HCT116 (cell line): ENCODE results near the gene SDK2.

Experiments used
- CEBPB ChIP-seq: IDR thresholded peaks from 2 replicates; pipeline ENCODE4 v1.6.1; 2012; ENCODE audit warnings: low read depth
- EZH2 ChIP-seq: fragments of 200-600 bp; sonication (generic); IDR thresholded peaks from 2 replicates; pipeline ENCODE4 v1.6.1; 2017; ENCODE audit warnings: antibody characterized with exemption, mixed run types
- POLR2A ChIP-seq: IDR thresholded peaks from 2 replicates; pipeline ENCODE4 v1.7.0; 2011; ENCODE audit warnings: borderline replicate concordance; ENCODE audit not compliant: insufficient read depth, insufficient read length; ENCODE audit errors: extremely low read depth
- POLR2AphosphoS5 ChIP-seq: IDR thresholded peaks from 2 replicates; pipeline ENCODE4 v1.6.1; 2011; ENCODE audit warnings: mild to moderate bottlenecking, low read depth, low read length, moderate library complexity
- SIN3A ChIP-seq: IDR thresholded peaks from 2 replicates; pipeline ENCODE4 v1.6.1; 2012; ENCODE audit warnings: low read depth
- ZFX ChIP-seq: fragments of 450-650 bp; IDR thresholded peaks from 2 replicates; pipeline ENCODE4 v1.6.1; 2017
- TF ChIP-seq, protein P1 (sequence below), 3 experiments: fragments of 200-600 bp in 1 of 3; sonication (generic) in 1 of 3; IDR thresholded peaks in 2 of 3; conservative IDR thresholded peaks in 1 of 3; 2 replicates each; pipeline ENCODE4 v1.5.1; 2012 to 2017; ENCODE audit warnings: low read depth in 2 of 3, low read length in 2 of 3, antibody characterized with exemption in 1 of 3, borderline replicate concordance in 1 of 3, control low read depth in 1 of 3, mild to moderate bottlenecking in 1 of 3, mixed read lengths in 1 of 3, mixed run types in 1 of 3, moderate library complexity in 1 of 3; ENCODE audit not compliant: insufficient read depth in 1 of 3
- TF ChIP-seq, protein P2 (sequence below): IDR thresholded peaks from 2 replicates; pipeline ENCODE4 v1.6.1; 2012; ENCODE audit warnings: low read depth

DNA sequence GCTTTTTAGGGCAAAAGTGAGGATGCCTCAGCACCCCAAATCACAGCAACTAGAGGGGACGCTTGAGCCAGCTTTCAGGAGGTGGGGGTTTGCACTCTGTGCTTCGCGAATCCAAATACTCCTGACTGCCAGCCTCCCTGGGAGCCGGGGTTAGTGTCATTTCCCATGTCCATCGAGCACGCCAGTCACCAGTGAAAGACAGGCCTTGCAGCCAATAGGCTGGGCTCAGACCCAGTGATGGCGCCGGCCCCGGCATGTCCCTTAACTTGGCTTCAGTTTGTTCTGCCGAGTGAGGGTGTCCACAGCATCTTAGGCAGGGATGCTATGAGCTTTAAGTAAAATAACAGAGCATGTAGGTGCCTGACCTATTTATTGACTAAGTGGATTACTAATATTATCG is 281.5 kb downstream of the SDK2 start:
- TF ChIP-seq SIN3A = no peak
- TF ChIP-seq POLR2AphosphoS5 = no peak
- TF ChIP-seq POLR2A = no peak
- TF ChIP-seq, protein P1, sequence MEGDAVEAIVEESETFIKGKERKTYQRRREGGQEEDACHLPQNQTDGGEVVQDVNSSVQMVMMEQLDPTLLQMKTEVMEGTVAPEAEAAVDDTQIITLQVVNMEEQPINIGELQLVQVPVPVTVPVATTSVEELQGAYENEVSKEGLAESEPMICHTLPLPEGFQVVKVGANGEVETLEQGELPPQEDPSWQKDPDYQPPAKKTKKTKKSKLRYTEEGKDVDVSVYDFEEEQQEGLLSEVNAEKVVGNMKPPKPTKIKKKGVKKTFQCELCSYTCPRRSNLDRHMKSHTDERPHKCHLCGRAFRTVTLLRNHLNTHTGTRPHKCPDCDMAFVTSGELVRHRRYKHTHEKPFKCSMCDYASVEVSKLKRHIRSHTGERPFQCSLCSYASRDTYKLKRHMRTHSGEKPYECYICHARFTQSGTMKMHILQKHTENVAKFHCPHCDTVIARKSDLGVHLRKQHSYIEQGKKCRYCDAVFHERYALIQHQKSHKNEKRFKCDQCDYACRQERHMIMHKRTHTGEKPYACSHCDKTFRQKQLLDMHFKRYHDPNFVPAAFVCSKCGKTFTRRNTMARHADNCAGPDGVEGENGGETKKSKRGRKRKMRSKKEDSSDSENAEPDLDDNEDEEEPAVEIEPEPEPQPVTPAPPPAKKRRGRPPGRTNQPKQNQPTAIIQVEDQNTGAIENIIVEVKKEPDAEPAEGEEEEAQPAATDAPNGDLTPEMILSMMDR (IDR thresholded peaks at IDR 0.05 in 2 of 3, conservative IDR thresholded peaks at IDR 0.05 in 1 of 3; ENCODE audit: borderline replicate concordance in 1 of 3, insufficient read depth in 1 of 3, low read depth in 2 of 3, low read length in 2 of 3) = no peak
- TF ChIP-seq, protein P2, sequence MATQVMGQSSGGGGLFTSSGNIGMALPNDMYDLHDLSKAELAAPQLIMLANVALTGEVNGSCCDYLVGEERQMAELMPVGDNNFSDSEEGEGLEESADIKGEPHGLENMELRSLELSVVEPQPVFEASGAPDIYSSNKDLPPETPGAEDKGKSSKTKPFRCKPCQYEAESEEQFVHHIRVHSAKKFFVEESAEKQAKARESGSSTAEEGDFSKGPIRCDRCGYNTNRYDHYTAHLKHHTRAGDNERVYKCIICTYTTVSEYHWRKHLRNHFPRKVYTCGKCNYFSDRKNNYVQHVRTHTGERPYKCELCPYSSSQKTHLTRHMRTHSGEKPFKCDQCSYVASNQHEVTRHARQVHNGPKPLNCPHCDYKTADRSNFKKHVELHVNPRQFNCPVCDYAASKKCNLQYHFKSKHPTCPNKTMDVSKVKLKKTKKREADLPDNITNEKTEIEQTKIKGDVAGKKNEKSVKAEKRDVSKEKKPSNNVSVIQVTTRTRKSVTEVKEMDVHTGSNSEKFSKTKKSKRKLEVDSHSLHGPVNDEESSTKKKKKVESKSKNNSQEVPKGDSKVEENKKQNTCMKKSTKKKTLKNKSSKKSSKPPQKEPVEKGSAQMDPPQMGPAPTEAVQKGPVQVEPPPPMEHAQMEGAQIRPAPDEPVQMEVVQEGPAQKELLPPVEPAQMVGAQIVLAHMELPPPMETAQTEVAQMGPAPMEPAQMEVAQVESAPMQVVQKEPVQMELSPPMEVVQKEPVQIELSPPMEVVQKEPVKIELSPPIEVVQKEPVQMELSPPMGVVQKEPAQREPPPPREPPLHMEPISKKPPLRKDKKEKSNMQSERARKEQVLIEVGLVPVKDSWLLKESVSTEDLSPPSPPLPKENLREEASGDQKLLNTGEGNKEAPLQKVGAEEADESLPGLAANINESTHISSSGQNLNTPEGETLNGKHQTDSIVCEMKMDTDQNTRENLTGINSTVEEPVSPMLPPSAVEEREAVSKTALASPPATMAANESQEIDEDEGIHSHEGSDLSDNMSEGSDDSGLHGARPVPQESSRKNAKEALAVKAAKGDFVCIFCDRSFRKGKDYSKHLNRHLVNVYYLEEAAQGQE = no peak
- no peak for TF ChIP-seq EZH2
- TF ChIP-seq CEBPB = no peak
- no peak for TF ChIP-seq ZFX
